T-helper 2 cell treated with Interferon-gamma antibody and Interleukin-4, amounts not matched to agents 100 ng/mL and 5 ng/mL, for 36 hours (primary cell): ENCODE results near the gene SUN1. TPM values are rescaled to one million over a fixed set of nuclear protein-coding genes. Genes with fewer than 3 reads are reported as not detected.

Source experiments
- intact Hi-C: fragments of 100-400 bp; cut with micrococcal nuclease; formaldehyde crosslinking; loops from one replicate; pipeline ENCODE4 v1.15.1; 2023
- total RNA-seq: library from RNA; stranded (reverse); gene quantifications from 2 replicates; pipeline ENCODE4 v1.2.3, GENCODE V29; 2022

The SUN1 gene
- total RNA-seq, 1 donor from 2014 or later = 63.3 TPM

DNA sequence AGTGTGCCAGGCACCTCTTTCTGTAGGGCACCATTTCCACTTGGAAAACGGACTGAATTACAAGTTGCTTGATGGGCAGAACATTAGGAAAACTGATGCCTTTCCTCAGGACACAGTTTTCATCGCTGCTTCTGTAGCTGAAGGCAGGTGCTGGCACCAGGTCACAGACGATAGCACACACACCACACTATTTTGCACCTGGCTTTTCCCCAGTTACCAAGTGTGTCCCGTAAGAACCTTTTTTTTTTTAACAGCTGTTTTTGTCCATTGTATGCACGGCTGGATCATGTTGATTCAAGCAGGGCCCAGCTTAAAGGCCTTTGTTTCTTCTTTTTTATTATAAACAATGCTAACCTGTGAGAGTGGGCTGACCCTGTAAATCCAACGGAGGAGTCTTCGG, 42.8 kb downstream of the SUN1 start:
- intact Hi-C loops = loop anchor here (5.0 to 10.0 kb wide), 2 partner anchors 167 to 260 kb away; partner anchors contain the start of gene GPR146

GRCh38 chr7:875476-876076, 43.3 kb downstream of the SUN1 start:
- intact Hi-C loops = loop anchor here (1.0 to 10.0 kb wide), 7 partner anchors 48 to 285 kb away; partner anchors contain the start of genes COX19, DNAAF5, GPR146 and PRKAR1B

GRCh38 chr7:876077-876971, 44.0 kb downstream of the SUN1 start, which contains the start of gene GET4:
TSS of gene GET4 (plus strand) at chr7:876554. CDS start at chr7:876646, 92 bp downstream.
- intact Hi-C loops = loop anchor here (1.0 to 10.0 kb wide), 7 partner anchors 47 to 284 kb away; partner anchors contain the start of genes COX19, DNAAF5, GPR146 and PRKAR1B

DNA sequence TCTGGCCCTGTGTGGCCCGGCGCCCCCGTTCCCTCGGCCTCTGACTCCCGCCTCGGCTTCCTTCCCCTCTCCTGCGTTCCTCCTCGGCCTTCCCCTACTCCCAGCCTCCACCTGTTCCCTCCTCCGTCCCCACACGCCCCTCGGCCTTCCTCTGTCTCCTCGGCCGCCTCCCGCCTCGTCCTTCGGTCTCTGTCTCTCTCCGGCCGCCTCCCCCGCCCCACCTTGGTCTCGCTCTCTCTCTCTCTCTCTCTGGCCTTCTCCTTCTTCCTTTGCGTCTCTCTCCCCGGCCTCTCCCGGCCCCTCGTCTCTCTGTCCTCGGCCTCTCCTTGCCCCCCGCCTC, 44.7 kb downstream of the SUN1 start:
- intact Hi-C loops = loop anchor here (1.0 to 10.0 kb wide), 7 partner anchors 46 to 284 kb away; partner anchors contain the start of genes COX19, DNAAF5, GPR146 and PRKAR1B

DNA sequence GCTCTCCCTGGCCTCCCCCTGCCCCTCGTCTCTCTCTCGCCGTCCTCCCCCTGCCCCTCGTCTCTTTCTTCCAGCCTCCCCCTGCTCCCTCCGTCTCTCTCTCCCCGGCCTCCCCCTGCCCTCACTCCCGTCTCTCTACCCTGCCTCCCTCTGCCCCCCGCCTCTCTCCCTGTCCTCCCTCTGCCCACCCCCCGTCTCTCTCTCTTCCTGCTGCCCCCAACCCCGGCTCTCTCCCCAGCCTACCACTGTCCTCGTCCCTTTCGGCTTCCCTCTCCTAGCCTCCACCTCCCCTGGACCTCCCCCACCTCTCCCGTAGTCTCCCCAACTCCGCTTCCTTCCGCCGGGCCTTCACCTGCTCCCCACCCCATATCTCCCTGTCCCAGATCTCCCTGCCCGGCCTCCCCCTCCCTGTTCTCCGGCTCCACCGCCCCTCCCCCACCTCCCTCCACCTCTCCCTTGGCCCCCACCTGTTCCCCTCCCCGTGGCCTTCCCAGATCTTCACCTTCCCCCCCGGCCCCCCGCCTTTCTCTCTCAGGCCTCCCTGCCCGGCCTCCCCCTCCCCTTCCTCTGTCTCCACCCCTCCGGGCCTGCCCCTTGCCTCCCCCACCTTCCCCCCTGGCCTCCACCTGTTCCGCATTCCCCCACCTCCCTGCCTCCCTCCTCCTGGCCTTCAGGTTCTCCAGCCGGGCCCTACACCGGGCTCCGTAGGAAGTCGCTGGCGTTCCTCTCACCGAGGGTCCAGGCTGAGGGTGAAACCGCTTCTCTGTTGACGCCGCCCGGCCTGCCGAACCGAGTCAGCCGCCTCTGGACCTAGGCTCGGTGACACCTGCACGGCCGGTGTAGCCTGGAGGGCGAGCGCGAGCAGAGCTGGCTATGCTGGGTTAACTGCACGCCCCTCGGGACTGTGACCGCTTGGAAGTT, 45.3 kb downstream of the SUN1 start:
- intact Hi-C loops = loop anchor here (2.0 to 10.0 kb wide), 4 partner anchors 151 to 283 kb away; partner anchors contain the start of genes DNAAF5, GPR146, PRKAR1B and ZFAND2A

GRCh38 chr7:879093-879492, 46.8 kb downstream of the SUN1 start:
- intact Hi-C loops = loop anchor here (5.0 to 10.0 kb wide), 2 partner anchors 163 to 256 kb away; partner anchors contain the start of gene GPR146

- intact Hi-C loops = loop anchor here (5.0 to 10.0 kb wide), 2 partner anchors 163 to 255 kb away; partner anchors contain the start of gene GPR146
Measured at GRCh38 chr7:879706-880105, 47.4 kb downstream of the SUN1 start.

DNA sequence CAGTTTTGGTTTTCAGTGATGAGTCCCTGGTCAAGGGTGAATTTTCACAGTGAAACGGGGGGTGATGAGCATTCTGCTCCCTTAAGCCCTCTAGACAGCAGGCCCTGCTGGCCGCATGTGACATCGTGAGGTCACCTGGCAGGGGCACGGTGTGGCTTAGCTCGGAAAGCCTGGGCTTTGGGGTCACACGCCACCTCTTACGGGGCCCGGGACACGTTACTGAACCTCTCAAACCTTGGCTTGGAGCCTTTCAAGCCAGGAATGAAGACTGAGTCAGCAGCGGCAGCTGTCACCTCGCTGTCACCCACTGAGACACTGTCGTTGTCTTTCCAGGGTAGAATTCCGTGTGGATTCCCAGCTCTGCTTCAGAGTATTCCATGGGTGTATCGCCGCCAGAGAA, 48.2 kb downstream of the SUN1 start:
- intact Hi-C loops = no loop called here

- intact Hi-C loops = no loop called here
Measured at GRCh38 chr7:881441-882234, 49.4 kb downstream of the SUN1 start.

GRCh38 chr7:882336-883035, 50.2 kb downstream of the SUN1 start:
- intact Hi-C loops = no loop called here

DNA sequence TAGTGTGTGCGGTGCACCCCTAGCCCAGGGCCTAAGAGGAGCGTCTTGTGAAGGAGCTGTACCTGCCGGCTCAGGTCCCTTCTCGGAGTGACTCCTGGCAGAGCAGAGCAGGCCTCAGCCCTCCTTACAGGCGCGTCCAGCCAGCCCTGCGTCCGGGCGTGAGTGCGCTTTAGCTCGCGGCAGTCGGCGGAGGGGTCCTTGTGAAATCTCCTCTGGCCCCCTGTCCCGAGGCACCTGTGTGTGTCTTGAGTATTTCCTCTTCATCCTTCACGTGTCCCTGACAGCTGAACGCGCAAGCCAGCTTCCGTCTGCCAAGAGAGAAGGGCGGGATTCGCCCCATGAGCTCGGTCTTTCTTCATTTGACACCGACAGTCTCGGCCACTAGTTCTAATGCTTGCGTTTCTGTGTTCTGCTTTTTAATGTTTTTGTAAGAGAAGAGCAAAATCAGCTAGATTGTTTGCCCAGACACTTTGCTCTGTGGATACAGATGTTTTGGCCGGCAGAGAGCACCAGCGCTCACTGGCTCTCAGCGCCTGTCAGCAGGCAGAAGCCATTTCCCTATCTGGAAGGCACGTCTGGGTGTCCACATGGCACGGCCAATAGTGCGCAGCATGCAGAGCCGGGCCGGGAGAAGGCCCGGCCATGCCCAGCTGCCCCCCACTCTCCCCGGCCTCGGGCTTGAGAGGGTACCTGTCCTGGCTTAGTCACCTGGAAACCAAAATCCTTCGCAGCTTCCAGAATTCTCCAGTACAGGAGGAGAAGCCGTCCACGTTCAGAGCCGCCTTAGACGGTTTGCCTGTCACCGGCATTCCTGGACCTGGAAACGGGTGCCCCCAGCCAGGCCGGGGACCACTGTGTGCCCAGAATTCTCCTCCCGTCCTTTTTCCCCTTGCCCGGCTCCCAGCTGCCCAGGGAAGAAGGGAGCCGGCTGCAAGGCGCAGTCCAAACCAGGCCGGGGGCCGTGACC, 51.1 kb downstream of the SUN1 start:
- intact Hi-C loops = no loop called here

GRCh38 chr7:884191-885003, 52.1 kb downstream of the SUN1 start:
- intact Hi-C loops = no loop called here

DNA sequence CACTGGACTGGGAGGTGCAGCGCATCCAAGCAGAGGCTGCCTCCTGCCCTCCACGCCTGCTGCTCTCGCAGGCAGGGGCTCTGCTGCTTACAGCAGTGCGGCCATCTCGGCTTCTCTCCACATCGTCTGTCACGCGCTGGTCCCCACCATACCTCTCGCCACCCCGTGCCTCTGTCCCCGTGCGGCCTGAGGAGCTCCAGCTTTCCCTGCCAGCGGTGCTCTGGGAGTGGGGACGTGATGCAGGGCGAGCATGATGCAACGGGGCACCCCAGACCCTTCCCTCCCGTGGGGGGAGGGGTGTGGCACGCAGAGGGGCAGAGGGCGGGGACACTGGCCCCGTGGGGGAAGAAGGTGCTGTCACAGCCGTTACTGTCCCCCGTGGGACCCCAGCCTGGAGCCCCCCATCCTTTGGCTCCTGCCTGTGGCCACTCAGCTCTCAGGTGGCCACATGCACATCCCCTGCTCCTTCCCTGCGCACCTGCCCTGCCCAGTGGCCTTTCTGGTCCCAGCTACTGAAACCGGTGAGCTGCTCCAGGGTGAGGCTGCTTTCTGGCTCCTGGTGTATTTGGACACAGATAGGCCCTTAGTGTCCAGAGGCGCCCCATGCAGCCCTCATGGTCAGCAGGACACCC, 53.1 kb downstream of the SUN1 start:
- intact Hi-C loops = no loop called here

DNA sequence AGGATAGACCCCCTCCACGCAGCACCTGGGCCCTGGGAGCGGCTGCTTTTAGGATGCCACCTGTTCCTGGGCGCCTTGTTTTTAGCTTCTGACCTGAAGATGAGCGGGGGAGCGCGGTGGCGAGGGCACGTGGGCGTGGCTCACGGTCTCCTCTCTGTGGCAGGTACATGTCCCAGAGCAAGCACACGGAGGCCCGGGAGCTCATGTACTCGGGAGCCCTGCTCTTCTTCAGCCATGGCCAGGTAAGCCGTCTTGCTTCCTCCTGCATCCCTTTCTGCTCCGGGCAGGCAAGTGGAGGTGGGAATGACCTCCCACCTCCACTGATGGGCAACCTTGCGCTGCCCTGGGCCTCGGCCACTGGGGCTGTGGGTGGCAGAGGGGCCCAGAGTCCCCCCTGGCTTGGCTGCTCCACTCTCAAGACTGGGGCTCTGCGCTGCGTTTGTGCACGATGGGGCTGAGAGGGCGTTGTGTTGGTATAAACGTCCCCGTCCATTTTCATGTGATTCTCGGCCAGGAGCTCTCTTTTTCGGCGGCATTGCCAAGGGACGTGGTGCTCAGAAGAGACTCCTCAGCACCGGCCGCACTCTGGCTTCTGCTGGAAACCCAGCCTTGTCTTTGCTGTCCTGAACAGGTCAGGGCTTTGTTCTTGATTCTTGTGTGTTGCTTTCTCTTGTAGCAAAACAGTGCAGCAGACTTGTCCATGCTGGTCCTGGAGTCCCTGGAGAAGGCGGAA, 53.8 kb downstream of the SUN1 start:
- intact Hi-C loops = no loop called here

- intact Hi-C loops = no loop called here
Measured at GRCh38 chr7:886626-887487, 54.6 kb downstream of the SUN1 start.
